GM19023 (cell line): Measurements from ENCODE around the gene SLC38A9.
"Not testable (repeated sequence)": the region's sequence is repeated elsewhere in the genome, so short reads cannot be mapped to it uniquely, and the experiment has no call there.

Experiments used
- ATAC-seq: cut with Tn5 transposase; IDR thresholded peaks from one replicate; pipeline ENCODE4 v1.9.1; 2021; ENCODE audit warnings: mild to moderate bottlenecking, moderate library complexity; ENCODE audit not compliant: unreplicated experiment

SLC38A9 gene

GRCh38 chr5:55613112-55613868 lies 98.8 kb downstream of the SLC38A9 start:
- ATAC-seq = no peak

GRCh38 chr5:55610542-55610941 lies 101.6 kb downstream of the SLC38A9 start:
- no peak for ATAC-seq

- ATAC-seq = no peak
Observed at GRCh38 chr5:55609413-55609812, 102.7 kb downstream of the SLC38A9 start.

GRCh38 chr5:55608595-55609349 lies 103.4 kb downstream of the SLC38A9 start:
- no peak for ATAC-seq

- not testable (repeated sequence) for ATAC-seq
Observed at GRCh38 chr5:55607309-55607708, 104.8 kb downstream of the SLC38A9 start.

- ATAC-seq = no peak
Observed at GRCh38 chr5:55604611-55605067, 107.5 kb downstream of the SLC38A9 start.

GRCh38 chr5:55603922-55604321 lies 108.2 kb downstream of the SLC38A9 start:
- no peak for ATAC-seq

- no peak for ATAC-seq
Observed at GRCh38 chr5:55601628-55602027, 110.5 kb downstream of the SLC38A9 start.

- no peak for ATAC-seq
Observed at GRCh38 chr5:55601204-55601618, 110.9 kb downstream of the SLC38A9 start.

- ATAC-seq = no peak
Observed at GRCh38 chr5:55600497-55601203, 111.5 kb downstream of the SLC38A9 start.

- no peak for ATAC-seq
Observed at GRCh38 chr5:55600086-55600485, 112.0 kb downstream of the SLC38A9 start.

GRCh38 chr5:55599148-55600050 lies 112.7 kb downstream of the SLC38A9 start:
- ATAC-seq = no peak

- ATAC-seq = no peak
Observed at GRCh38 chr5:55597014-55597981, 114.8 kb downstream of the SLC38A9 start.

- no peak for ATAC-seq
Observed at GRCh38 chr5:55594671-55595070, 117.5 kb downstream of the SLC38A9 start.

GRCh38 chr5:55593115-55593472 lies 119.0 kb downstream of the SLC38A9 start:
- no peak for ATAC-seq

- ATAC-seq = no peak
Observed at GRCh38 chr5:55592388-55593114, 119.6 kb downstream of the SLC38A9 start.

- no peak for ATAC-seq
Observed at GRCh38 chr5:55591686-55592085, 120.4 kb downstream of the SLC38A9 start.

GRCh38 chr5:55585206-55585610 lies 126.9 kb downstream of the SLC38A9 start:
- ATAC-seq = no peak
